SK-N-SH (cell line): ENCODE results near the gene PTAR1. TPM values are rescaled to one million over a fixed set of nuclear protein-coding genes. Genes with fewer than 3 reads are reported as not detected.
"Not testable (repeated sequence)": the region's sequence is repeated elsewhere in the genome, so short reads cannot be mapped to it uniquely, and the experiment has no call there.

Experiments
- CTCF ChIA-PET: fragments of 300-600, 350-600 bp; formaldehyde crosslinking; extraction: SDS; loops from one replicate; lab custom pipeline; 2021; lab: Yijun Ruan, JAX
- POLR2A ChIA-PET: fragments of 350-600 bp; sonication (Branson Sonifier 250); formaldehyde crosslinking; extraction: SDS; loops from one replicate; lab custom pipeline; 2020; ENCODE audit warnings: antibody characterized with exemption, inconsistent platforms; lab: Yijun Ruan, JAX
- DNase-seq: peaks from one replicate; pipeline ENCODE4 v3.0.0; 2012
- H2AFZ ChIP-seq: fragments of 200-600 bp; sonication (generic); 2 replicates; pipeline ENCODE4 v1.8.1; 2016; ENCODE audit warnings: antibody characterized with exemption, mild to moderate bottlenecking, low read depth
- H3F3A ChIP-seq: fragments of 200-600 bp; sonication (generic); replicated peaks from 2 replicates; pipeline ENCODE3; 2016; ENCODE audit warnings: antibody characterized with exemption, mild to moderate bottlenecking; ENCODE audit not compliant: insufficient read depth
- H3K27ac ChIP-seq, 2 experiments: fragments of 200-500 bp in 1 of 2; fragments of 200-600 bp in 1 of 2; sonication (Bioruptor generic) in 1 of 2; sonication (generic), shearing (Covaris generic) in 1 of 2; 2 replicates each; pipeline versions ENCODE4 v1.5.1 to v1.6.1; 2014 to 2016; ENCODE audit warnings: low read depth in 2 of 2, inconsistent platforms in 1 of 2, low read length in 1 of 2, mild to moderate bottlenecking in 1 of 2, mixed read lengths in 1 of 2
- H3K27me3 ChIP-seq: fragments of 200-600 bp; sonication (generic), shearing (Covaris generic); 2 replicates; pipeline ENCODE4 v1.6.1; 2016; ENCODE audit warnings: mixed run types; ENCODE audit not compliant: insufficient read depth
- H3K36me3 ChIP-seq, 2 experiments: fragments of 200-500 bp in 1 of 2; fragments of 200-600 bp in 1 of 2; sonication (Bioruptor generic) in 1 of 2; sonication (generic) in 1 of 2; replicated peaks in 1 of 2; 2 replicates each; pipeline versions ENCODE3 to v1.5.1; 2014 to 2016; ENCODE audit warnings: low read length in 1 of 2, mild to moderate bottlenecking in 1 of 2; ENCODE audit not compliant: insufficient read depth in 2 of 2, control insufficient read depth in 1 of 2
- H3K4me1 ChIP-seq, 2 experiments: fragments of 200-500 bp in 1 of 2; fragments of 200-600 bp in 1 of 2; sonication (Bioruptor generic) in 1 of 2; sonication (generic), shearing (Covaris generic) in 1 of 2; 2 replicates each; pipeline versions ENCODE4 v1.5.1 to v1.6.1; 2014 to 2016; ENCODE audit warnings: low read depth in 1 of 2, low read length in 1 of 2, mixed run types in 1 of 2; ENCODE audit not compliant: insufficient read depth in 2 of 2, control insufficient read depth in 1 of 2
- H3K4me2 ChIP-seq: fragments of 200-600 bp; sonication (generic), shearing (Covaris generic); 2 replicates; pipeline ENCODE4 v1.6.1; 2017; ENCODE audit warnings: mixed run types
- H3K4me3 ChIP-seq, 2 experiments: fragments of 200-500 bp in 1 of 2; fragments of 200-600 bp in 1 of 2; sonication (Bioruptor generic) in 1 of 2; sonication (generic), shearing (Covaris generic) in 1 of 2; 2 replicates each; pipeline versions ENCODE4 v1.5.1 to v1.8.1; 2014 to 2016; ENCODE audit warnings: low read depth in 2 of 2, inconsistent platforms in 1 of 2, low read length in 1 of 2, mild to moderate bottlenecking in 1 of 2, mixed read lengths in 1 of 2, moderate library complexity in 1 of 2
- H3K79me2 ChIP-seq: fragments of 200-600 bp; sonication (generic); 2 replicates; pipeline ENCODE4 v1.8.1; 2017; ENCODE audit warnings: mild to moderate bottlenecking; ENCODE audit not compliant: insufficient read depth
- H3K9ac ChIP-seq: fragments of 200-600 bp; sonication (generic); 2 replicates; pipeline ENCODE4 v1.6.1; 2017; ENCODE audit warnings: mixed run types
- H3K9me2 ChIP-seq: fragments of 200-600 bp; sonication (generic); 2 replicates; pipeline ENCODE4 v1.6.1; 2017; ENCODE audit warnings: mixed run types
- H3K9me3 ChIP-seq: fragments of 200-600 bp; sonication (generic); 2 replicates; pipeline ENCODE4 v1.6.1; 2017; ENCODE audit warnings: mixed run types, mild to moderate bottlenecking, moderate library complexity
- H4K20me1 ChIP-seq: fragments of 200-600 bp; sonication (generic); 2 replicates; pipeline ENCODE4 v1.6.1; 2017; ENCODE audit warnings: mild to moderate bottlenecking, mixed run types; ENCODE audit not compliant: insufficient read depth
- CTCF ChIP-seq: fragments of 200-600 bp; sonication (generic); IDR thresholded peaks from 2 replicates; pipeline ENCODE4 v1.6.1; 2017; ENCODE audit warnings: antibody characterized with exemption, mild to moderate bottlenecking, moderate library complexity
- ELF1 ChIP-seq: IDR thresholded peaks from 2 replicates; pipeline ENCODE4 v1.4.0; 2012
- FOSL2 ChIP-seq: IDR thresholded peaks from 2 replicates; pipeline ENCODE4 v1.4.0; 2012; ENCODE audit warnings: low read depth, mild to moderate bottlenecking, moderate library complexity, borderline replicate concordance
- FOXM1 ChIP-seq: IDR thresholded peaks from 2 replicates; pipeline ENCODE4 v1.4.0; 2012; ENCODE audit warnings: low read depth, mild to moderate bottlenecking
- GABPA ChIP-seq: IDR thresholded peaks from 2 replicates; pipeline ENCODE4 v1.4.0; 2012; ENCODE audit warnings: low read depth, mild to moderate bottlenecking
- IRF3 ChIP-seq: fragments of 150-350 bp; IDR thresholded peaks from 2 replicates; pipeline ENCODE4 v1.6.1; 2016; ENCODE audit warnings: mild to moderate bottlenecking, low read depth, low read length
- JUND ChIP-seq: IDR thresholded peaks from 2 replicates; pipeline ENCODE4 v1.4.0; 2012
- MEF2A ChIP-seq: IDR thresholded peaks from 2 replicates; pipeline ENCODE4 v1.4.0; 2012; ENCODE audit warnings: low read depth, borderline replicate concordance
- MXI1 ChIP-seq: IDR thresholded peaks from 2 replicates; pipeline ENCODE4 v1.6.1; 2012; ENCODE audit warnings: mild to moderate bottlenecking, low read depth, low read length, improper control_type of control experiment
- NRF1 ChIP-seq: IDR thresholded peaks from 2 replicates; pipeline ENCODE4 v1.6.1; 2012; ENCODE audit warnings: low read depth, mild to moderate bottlenecking, low read length
- PBX3 ChIP-seq: IDR thresholded peaks from 2 replicates; pipeline ENCODE4; 2012
- POLR2AphosphoS5 ChIP-seq: IDR thresholded peaks from 2 replicates; pipeline ENCODE4 v1.6.1; 2012; ENCODE audit warnings: low read depth, low read length
- RCOR1 ChIP-seq: fragments of 150-350 bp; IDR thresholded peaks from 2 replicates; pipeline ENCODE4 v1.6.1; 2017; ENCODE audit warnings: antibody characterized with exemption, low read length
- RFX5 ChIP-seq: IDR thresholded peaks from 2 replicates; pipeline ENCODE4 v1.6.1; 2012; ENCODE audit warnings: mild to moderate bottlenecking, improper control_type of control experiment, low read length
- RXRA ChIP-seq: IDR thresholded peaks from 2 replicates; pipeline ENCODE4 v1.4.0; 2012; ENCODE audit warnings: low read depth, mild to moderate bottlenecking, borderline replicate concordance
- TAF1 ChIP-seq: IDR thresholded peaks from 2 replicates; pipeline ENCODE4 v1.6.1; 2012; ENCODE audit warnings: low read depth, mild to moderate bottlenecking, low read length, moderate library complexity, borderline replicate concordance
- TCF12 ChIP-seq: IDR thresholded peaks from 2 replicates; pipeline ENCODE4 v1.4.0; 2012
- TEAD4 ChIP-seq: IDR thresholded peaks from 2 replicates; pipeline ENCODE4 v1.4.0; 2012; ENCODE audit warnings: mild to moderate bottlenecking, borderline replicate concordance; ENCODE audit not compliant: insufficient read depth
- USF1 ChIP-seq: IDR thresholded peaks from 2 replicates; pipeline ENCODE4 v1.4.0; 2012; ENCODE audit warnings: low read depth, borderline replicate concordance
- WGBS: methylation state at CpG from one replicate; pipeline ENCODE4 v1.1.6; 2017; ENCODE audit warnings: low lambda C conversion rate; 5-methylcytosine and 5-hydroxymethylcytosine counted together
- polyA plus RNA-seq, 3 experiments: library from polyadenylated mRNA; depleted of rRNA; stranded (reverse); fragments of >200 nt; gene quantifications; 2 replicates each; pipeline ENCODE4 v1.2.3, GENCODE V29; 2012

Gene PTAR1
- polyA plus RNA-seq, 1 of the 3 experiments (the other 2 are of a cell fraction): 4.7 TPM

- H3K4me2 ChIP-seq, H3K36me3 ChIP-seq, H3K27me3 ChIP-seq, H3K27ac ChIP-seq, H3K9me3 ChIP-seq, H3K9ac ChIP-seq, H4K20me1 ChIP-seq, DNase-seq, H2AFZ ChIP-seq, H3K79me2 ChIP-seq, H3K4me1 ChIP-seq, H3K4me3 ChIP-seq, H3F3A ChIP-seq, H3K9me2 ChIP-seq, POLR2A ChIA-PET: not testable (repeated sequence)
- 53% methylated on average over 4 of the region's 5 CpGs for WGBS
- CTCF ChIA-PET: interaction anchor here (1.5 kb wide), 1 partner anchor 9 kb away, joined by 3 read pairs; no protein-coding TSS in a partner anchor
Observed at GRCh38 chr9:69800027-69800426, 40.2 kb upstream of the PTAR1 start.

- H3K27me3 ChIP-seq: not testable (repeated sequence)
- CTCF ChIA-PET: interaction anchor here (1.2 to 2.3 kb wide), 3 partner anchors 9 to 126 kb away, joined by 3 to 5 read pairs (median 3); no protein-coding TSS in a partner anchor
Observed at GRCh38 chr9:69799521-69799920, 39.7 kb upstream of the PTAR1 start.

GRCh38 chr9:69798744-69799143, 38.9 kb upstream of the PTAR1 start:
- Histone ChIP-seq H3K27ac (no peak overlapping the region), H2AFZ (no peak overlapping the region), H3K27me3 (no peaks in the 10 kb centered on the region), H3K9me2 (no peaks in the 10 kb centered on the region), H3K4me3 (no peak overlapping the region), H4K20me1 (no peaks in the 10 kb centered on the region)
- TF ChIP-seq FOXM1 (no peak), GABPA (no peak), TEAD4 (no peak), POLR2AphosphoS5 (no peak), RFX5 (no peak), TCF12 (no peak), MXI1 (no peak), ELF1 (no peak), CTCF (no peak), JUND (no peak), NRF1 (no peak), RCOR1 (no peak), PBX3 (no peak), USF1 (no peak), IRF3 (no peak), RXRA (no peak), FOSL2 (no peak), TAF1 (no peak), MEF2A (no peak)
- TF ChIP-seq, all 33 proteins: peak for 0
- Histone ChIP-seq H3K79me2 (no peaks in the 10 kb centered on the region), H3K9me3 (no peaks in the 10 kb centered on the region; the same call in 1 of the 2 replicates), H3K4me1 (no peaks in the 10 kb centered on the region; a peak in 1 of 4 replicates), H3K9ac (no peak overlapping the region), H3F3A (no peaks in the 10 kb centered on the region), H3K4me2 (no peak overlapping the region), H3K36me3 (no peaks in the 10 kb centered on the region)
- ChIA-PET POLR2A (no interaction called here), CTCF (interaction anchor here (0.6 to 2.3 kb wide), 3 partner anchors 9 to 318 kb away, joined by 3 to 5 read pairs (median 3); no protein-coding TSS in a partner anchor)
- no peak for DNase-seq
- 73% methylated on average over 4 of the region's 4 CpGs for WGBS

More at GRCh38 chr9:69799521-69799920, 39.7 kb upstream of the PTAR1 start:
- POLR2A ChIA-PET, H3K79me2 ChIP-seq, H3K27ac ChIP-seq, H3K4me1 ChIP-seq, H4K20me1 ChIP-seq, H3K9me2 ChIP-seq, H2AFZ ChIP-seq, H3K4me3 ChIP-seq, H3K36me3 ChIP-seq, H3K9me3 ChIP-seq, H3K9ac ChIP-seq, DNase-seq, H3F3A ChIP-seq, H3K4me2 ChIP-seq: not testable (repeated sequence)
- WGBS: 85% methylated on average over 17 of the region's 18 CpGs
